Natural killer cell (primary cell): ENCODE results near the gene GOLGA1. TPM values are rescaled to one million over a fixed set of nuclear protein-coding genes. Genes with fewer than 3 reads are reported as not detected.

Source experiments
- ATAC-seq, 3 donors: fragments of 150-1000 bp in 2 of 3; fragments of 200-7000 bp in 1 of 3; cut with Tn5 transposase; 1 replicate in 1 of 3; 2 replicates in 2 of 3; pipeline ENCODE4 v1.10.0; 2021; ENCODE audit warnings: mild to moderate bottlenecking in 2 of 3, moderate library complexity in 2 of 3
- DNase-seq, 2 donors: peaks; one replicate each; pipeline versions ENCODE4 v3.0.0 to v3.0.0-alpha.2; 2013 to 2021; ENCODE audit warnings: mixed read lengths in 1 of 2
- H3K27ac ChIP-seq: one replicate; pipeline ENCODE4 v1.5.1; 2013; ENCODE audit warnings: mild to moderate bottlenecking, low read length
- H3K27me3 ChIP-seq: one replicate; pipeline ENCODE4 v1.6.1; 2013; ENCODE audit warnings: low read length; ENCODE audit not compliant: control insufficient read depth, insufficient read depth
- H3K36me3 ChIP-seq: one replicate; pipeline ENCODE4 v1.6.1; 2013; ENCODE audit warnings: low read length; ENCODE audit not compliant: control insufficient read depth, insufficient read depth
- H3K4me1 ChIP-seq: one replicate; pipeline ENCODE4 v1.6.1; 2013; ENCODE audit warnings: low read length; ENCODE audit not compliant: control insufficient read depth, insufficient read depth
- H3K4me3 ChIP-seq: one replicate; pipeline ENCODE4 v1.5.1; 2013; ENCODE audit warnings: low read length
- H3K9me3 ChIP-seq: one replicate; pipeline ENCODE4 v1.6.1; 2013; ENCODE audit warnings: low read length; ENCODE audit not compliant: control insufficient read depth, insufficient read depth
- H3K27ac Mint-ChIP-seq, 2 donors: one replicate each; pipeline ENCODE4 v1.8.0; 2022; ENCODE audit warnings: mild to moderate bottlenecking in 2 of 2, mixed read lengths in 2 of 2, moderate library complexity in 1 of 2
- H3K27me3 Mint-ChIP-seq, 2 donors: one replicate each; pipeline ENCODE4 v1.8.0; 2022; ENCODE audit warnings: low read depth in 2 of 2, mixed read lengths in 2 of 2
- H3K36me3 Mint-ChIP-seq: one replicate; pipeline ENCODE4 v1.8.0; 2022; ENCODE audit warnings: mixed read lengths
- H3K4me1 Mint-ChIP-seq, 2 donors: one replicate each; pipeline ENCODE4 v1.8.0; 2022; ENCODE audit warnings: mixed read lengths in 2 of 2
- H3K4me3 Mint-ChIP-seq: one replicate; pipeline ENCODE4 v1.8.0; 2022; ENCODE audit warnings: mild to moderate bottlenecking, moderate library complexity, mixed read lengths
- H3K9me3 Mint-ChIP-seq, 2 donors: one replicate each; pipeline ENCODE4 v1.8.0; 2022; ENCODE audit warnings: mixed read lengths in 2 of 2
- WGBS: methylation state at CpG from one replicate; pipeline ENCODE4 v1.1.7; 2013; ENCODE audit warnings: missing lambda C conversion rate; ENCODE audit not compliant: insufficient coverage; 5-methylcytosine and 5-hydroxymethylcytosine counted together
- intact Hi-C: fragments of 100-400 bp; cut with micrococcal nuclease; formaldehyde crosslinking; loops from one replicate; pipeline ENCODE4 v1.14.2; 2022
- total RNA-seq, 4 donors: library from RNA; stranded (reverse); fragments of 120-200 nt in 1 of 4; gene quantifications; one replicate each; pipeline versions ENCODE4 v1.2.3 to v1.2.4, GENCODE V29; 2013 to 2022
- TF ChIP-seq, protein P1 (sequence below): fragments of 200-600 bp; IDR thresholded peaks from one replicate; pipeline ENCODE4 v1.8.0; 2022; ENCODE audit warnings: antibody characterized with exemption

The GOLGA1 gene
- total RNA-seq, 3 donors from 2014 or later (not counting 1 experiment from before 2014, with no cell fraction given): 21.5 to 32.4 (median 27.0) TPM

DNA sequence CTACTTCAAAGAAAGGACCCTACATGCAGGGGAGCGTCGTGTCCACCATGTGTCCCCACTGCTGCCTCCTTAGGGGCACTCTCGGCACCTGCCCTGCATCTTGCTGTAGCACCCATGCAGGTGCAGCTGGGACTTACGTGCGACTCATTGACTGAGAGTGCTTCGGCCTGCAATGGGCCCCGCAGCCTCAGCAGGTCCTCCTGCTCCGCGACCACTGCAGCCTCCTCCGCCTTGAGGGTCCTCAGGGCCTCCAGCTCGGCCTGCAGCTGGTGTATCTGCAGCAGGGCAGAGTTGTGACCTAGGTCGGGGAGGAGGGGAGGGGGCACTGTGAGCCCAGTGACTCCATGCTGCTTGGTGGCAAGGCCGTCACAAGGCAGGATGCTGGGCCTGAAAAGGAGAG is 51.9 kb downstream of the GOLGA1 start:
- Mint-ChIP-seq H3K9me3 (no peaks in the 10 kb centered on the region), H3K4me1 (no peaks in the 10 kb centered on the region), H3K4me3 (no peak overlapping the region), H3K27ac (no peak overlapping the region), H3K27me3 (no peaks in the 10 kb centered on the region), H3K36me3 (peaks cover 7% of the 10 kb centered on the region)
- peaks cover 62% of the 10 kb centered on the region for H3K36me3 ChIP-seq
- WGBS: 99% methylated on average over 13 of the region's 13 CpGs
- H3K9me3 ChIP-seq: no peaks in the 10 kb centered on the region
- DNase-seq (no peak), ATAC-seq (no peak)
- H3K4me3 ChIP-seq: no peak overlapping the region
- no peaks in the 10 kb centered on the region for H3K4me1 ChIP-seq
- H3K27ac ChIP-seq: no peak overlapping the region
- intact Hi-C loops: no loop called here
- TF ChIP-seq, protein P1, sequence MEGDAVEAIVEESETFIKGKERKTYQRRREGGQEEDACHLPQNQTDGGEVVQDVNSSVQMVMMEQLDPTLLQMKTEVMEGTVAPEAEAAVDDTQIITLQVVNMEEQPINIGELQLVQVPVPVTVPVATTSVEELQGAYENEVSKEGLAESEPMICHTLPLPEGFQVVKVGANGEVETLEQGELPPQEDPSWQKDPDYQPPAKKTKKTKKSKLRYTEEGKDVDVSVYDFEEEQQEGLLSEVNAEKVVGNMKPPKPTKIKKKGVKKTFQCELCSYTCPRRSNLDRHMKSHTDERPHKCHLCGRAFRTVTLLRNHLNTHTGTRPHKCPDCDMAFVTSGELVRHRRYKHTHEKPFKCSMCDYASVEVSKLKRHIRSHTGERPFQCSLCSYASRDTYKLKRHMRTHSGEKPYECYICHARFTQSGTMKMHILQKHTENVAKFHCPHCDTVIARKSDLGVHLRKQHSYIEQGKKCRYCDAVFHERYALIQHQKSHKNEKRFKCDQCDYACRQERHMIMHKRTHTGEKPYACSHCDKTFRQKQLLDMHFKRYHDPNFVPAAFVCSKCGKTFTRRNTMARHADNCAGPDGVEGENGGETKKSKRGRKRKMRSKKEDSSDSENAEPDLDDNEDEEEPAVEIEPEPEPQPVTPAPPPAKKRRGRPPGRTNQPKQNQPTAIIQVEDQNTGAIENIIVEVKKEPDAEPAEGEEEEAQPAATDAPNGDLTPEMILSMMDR: no peak
- H3K27me3 ChIP-seq: no peaks in the 10 kb centered on the region

DNA sequence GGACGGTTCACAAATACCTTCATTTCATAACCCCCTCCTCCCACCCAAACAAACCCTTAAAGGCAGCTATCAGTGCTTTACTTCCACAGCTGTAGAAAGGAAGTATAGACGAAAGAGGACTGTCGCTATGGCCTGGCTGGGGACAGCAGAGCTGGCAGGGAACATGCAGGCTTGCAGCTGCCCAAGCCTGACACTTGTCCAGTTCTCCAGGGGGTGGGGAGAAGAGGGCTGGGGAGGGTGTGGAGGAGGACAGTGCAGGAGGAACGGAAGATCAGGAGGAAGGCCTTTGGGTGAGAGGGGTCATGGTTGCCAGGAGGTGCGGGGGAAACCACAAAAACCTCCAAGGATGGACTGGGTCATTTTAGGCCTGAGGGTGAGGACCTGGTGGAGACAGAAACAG is 53.1 kb downstream of the GOLGA1 start:
- intact Hi-C loops: no loop called here
- Histone ChIP-seq H3K27me3 (no peaks in the 10 kb centered on the region), H3K36me3 (peaks cover 53% of the 10 kb centered on the region), H3K4me1 (no peaks in the 10 kb centered on the region), H3K27ac (no peak overlapping the region), H3K4me3 (no peak overlapping the region), H3K9me3 (no peaks in the 10 kb centered on the region)
- DNase-seq (no peak), ATAC-seq (no peak)
- Mint-ChIP-seq H3K27ac (no peak overlapping the region), H3K9me3 (no peaks in the 10 kb centered on the region), H3K4me1 (no peaks in the 10 kb centered on the region), H3K27me3 (no peaks in the 10 kb centered on the region), H3K36me3 (no peaks in the 10 kb centered on the region), H3K4me3 (no peak overlapping the region)
- WGBS: 84% methylated on average over 4 of the region's 5 CpGs
- TF ChIP-seq, protein P1: no peak

DNA sequence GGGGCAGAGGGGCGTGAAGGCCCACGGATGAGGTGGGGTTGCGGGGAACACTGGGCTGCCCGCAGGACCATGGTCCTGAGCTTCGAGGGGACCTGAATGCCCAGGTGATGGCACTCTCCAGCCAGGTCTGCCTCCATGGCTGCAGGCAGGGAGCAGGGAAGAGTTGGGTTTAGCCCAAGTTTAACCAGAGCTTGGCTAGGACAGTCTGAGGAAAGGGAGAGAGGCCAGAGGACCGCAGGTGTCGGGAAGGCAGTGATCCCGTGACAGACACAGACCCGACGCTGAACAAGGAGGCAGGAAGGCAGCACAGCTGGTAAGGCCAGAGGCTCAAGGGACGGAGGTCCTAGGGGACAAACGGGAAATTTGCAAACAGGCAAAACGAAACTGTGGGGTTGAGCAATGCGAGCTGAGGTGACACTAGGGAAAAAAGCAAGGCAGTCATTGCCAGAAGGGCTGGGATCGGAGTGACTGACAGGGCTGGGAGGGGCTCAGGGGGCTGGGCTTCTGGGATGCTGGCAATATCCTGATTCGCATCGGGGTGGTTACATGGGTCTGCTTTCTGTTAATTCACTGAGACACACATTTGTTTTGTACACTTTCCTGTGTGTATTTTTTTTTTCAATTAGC is 53.9 kb downstream of the GOLGA1 start:
- peaks cover 57% of the 10 kb centered on the region for H3K36me3 ChIP-seq
- H3K27ac Mint-ChIP-seq: no peak overlapping the region

More for the DNA sequence above, 53.9 kb downstream of the GOLGA1 start:
- peaks cover 3% of the 10 kb centered on the region for H3K4me1 ChIP-seq
- Mint-ChIP-seq H3K36me3 (no peaks in the 10 kb centered on the region), H3K4me3 (no peak overlapping the region), H3K4me1 (peaks cover 0 to under 1% of the 10 kb centered on the region in 2 donors), H3K9me3 (no peaks in the 10 kb centered on the region), H3K27me3 (no peaks in the 10 kb centered on the region)
- TF ChIP-seq, protein P1: no peak
- H3K27me3 ChIP-seq: no peaks in the 10 kb centered on the region
- no peak for DNase-seq
- no peaks in the 10 kb centered on the region for H3K9me3 ChIP-seq
- WGBS: 93% methylated on average over 17 of the region's 17 CpGs
- intact Hi-C loops: no loop called here
- H3K4me3 ChIP-seq: no peak overlapping the region
- H3K27ac ChIP-seq: no peak overlapping the region
- ATAC-seq: no peak
